ENCODE data around the gene KLHL22.

DNA sequence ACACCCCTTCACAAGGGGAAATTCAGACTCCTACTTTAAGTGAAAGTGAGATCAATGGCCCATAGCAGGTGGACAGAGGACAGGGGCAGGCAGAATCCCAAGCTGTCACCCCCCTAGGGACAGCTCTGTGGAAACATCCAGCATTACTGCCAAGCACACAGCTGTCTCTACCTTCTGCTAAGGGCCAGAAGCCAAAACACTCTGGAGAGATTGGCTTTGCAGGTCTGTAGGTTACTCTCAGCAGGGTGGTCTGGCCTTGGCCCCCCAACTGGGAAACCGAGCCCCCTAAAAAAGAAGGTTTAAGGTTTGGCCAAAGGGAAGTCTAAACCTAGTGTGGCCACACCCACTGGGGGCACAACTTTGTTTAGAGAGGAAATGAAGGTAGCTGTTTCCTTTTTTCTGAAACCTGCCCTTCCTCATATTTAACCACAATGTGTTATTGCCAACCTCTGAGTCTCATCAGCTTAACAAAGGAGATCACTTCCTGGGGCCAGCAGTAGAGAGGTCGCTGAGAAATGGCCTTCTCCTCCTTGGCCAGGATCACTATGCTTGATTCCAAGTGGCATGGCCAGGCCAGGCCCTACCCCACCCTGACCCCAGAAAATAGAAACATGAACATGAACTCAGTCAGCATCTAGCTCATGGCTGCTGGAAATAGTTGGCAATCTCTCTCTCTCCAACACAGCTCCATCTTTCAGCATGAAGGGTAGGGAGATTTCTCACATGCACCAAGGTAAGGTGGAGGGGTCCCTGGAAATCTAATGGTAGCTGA lies 32.1 kb downstream of the KLHL22 start:
- TF ChIP-seq, protein P1, sequence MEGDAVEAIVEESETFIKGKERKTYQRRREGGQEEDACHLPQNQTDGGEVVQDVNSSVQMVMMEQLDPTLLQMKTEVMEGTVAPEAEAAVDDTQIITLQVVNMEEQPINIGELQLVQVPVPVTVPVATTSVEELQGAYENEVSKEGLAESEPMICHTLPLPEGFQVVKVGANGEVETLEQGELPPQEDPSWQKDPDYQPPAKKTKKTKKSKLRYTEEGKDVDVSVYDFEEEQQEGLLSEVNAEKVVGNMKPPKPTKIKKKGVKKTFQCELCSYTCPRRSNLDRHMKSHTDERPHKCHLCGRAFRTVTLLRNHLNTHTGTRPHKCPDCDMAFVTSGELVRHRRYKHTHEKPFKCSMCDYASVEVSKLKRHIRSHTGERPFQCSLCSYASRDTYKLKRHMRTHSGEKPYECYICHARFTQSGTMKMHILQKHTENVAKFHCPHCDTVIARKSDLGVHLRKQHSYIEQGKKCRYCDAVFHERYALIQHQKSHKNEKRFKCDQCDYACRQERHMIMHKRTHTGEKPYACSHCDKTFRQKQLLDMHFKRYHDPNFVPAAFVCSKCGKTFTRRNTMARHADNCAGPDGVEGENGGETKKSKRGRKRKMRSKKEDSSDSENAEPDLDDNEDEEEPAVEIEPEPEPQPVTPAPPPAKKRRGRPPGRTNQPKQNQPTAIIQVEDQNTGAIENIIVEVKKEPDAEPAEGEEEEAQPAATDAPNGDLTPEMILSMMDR (IDR thresholded peaks at IDR 0.05): no peak
- TF ChIP-seq POLR2A (IDR thresholded peaks at IDR 0.05): no peak
